ENCODE measurements around the gene CCT8L2. TPM values are rescaled to one million over a fixed set of nuclear protein-coding genes. Genes with fewer than 3 reads are reported as not detected.
"Not testable (repeated sequence)": the region's sequence is repeated elsewhere in the genome, so short reads cannot be mapped to it uniquely, and the experiment has no call there.

CCT8L2 gene, protein sequence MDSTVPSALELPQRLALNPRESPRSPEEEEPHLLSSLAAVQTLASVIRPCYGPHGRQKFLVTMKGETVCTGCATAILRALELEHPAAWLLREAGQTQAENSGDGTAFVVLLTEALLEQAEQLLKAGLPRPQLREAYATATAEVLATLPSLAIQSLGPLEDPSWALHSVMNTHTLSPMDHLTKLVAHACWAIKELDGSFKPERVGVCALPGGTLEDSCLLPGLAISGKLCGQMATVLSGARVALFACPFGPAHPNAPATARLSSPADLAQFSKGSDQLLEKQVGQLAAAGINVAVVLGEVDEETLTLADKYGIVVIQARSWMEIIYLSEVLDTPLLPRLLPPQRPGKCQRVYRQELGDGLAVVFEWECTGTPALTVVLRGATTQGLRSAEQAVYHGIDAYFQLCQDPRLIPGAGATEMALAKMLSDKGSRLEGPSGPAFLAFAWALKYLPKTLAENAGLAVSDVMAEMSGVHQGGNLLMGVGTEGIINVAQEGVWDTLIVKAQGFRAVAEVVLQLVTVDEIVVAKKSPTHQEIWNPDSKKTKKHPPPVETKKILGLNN
- not detected for total RNA-seq (ENCODE audit: unreplicated experiment)
- long read RNA-seq: 0 reads

DNA sequence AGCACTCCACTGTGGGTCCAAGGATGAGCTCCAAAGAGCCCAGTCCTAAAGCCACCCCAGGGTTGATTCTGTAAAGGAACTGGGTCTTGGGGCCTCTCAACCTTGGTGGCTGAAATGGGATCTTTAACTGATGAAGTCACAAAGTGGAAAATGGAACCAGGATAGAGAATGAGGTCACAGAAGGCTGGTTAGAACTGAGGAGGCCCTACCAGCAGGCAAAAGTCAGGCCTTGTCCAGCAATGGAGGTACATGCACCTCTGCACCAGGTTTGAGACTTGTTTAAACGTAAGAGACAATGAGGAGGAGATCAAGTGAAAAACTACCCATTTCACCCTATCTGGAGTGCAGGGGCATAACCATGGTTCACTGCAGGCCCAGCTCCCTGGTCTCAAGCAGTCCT is at the start of gene CCT8L2:
Gene CCT8L2 (minus strand): TSS at position 101 of the 400 bp plus-strand sequence. CDS start 260 bp downstream, outside the sequence.
- H3K4me1 Mint-ChIP-seq (ENCODE audit: low read depth, unreplicated experiment); H3K4me3 Mint-ChIP-seq (ENCODE audit: unreplicated experiment); H3K27me3 Mint-ChIP-seq (ENCODE audit: unreplicated experiment); H3K9me3 Mint-ChIP-seq (ENCODE audit: unreplicated experiment); H3K36me3 Mint-ChIP-seq (ENCODE audit: unreplicated experiment); H3K27ac Mint-ChIP-seq (ENCODE audit: unreplicated experiment); DNase-seq: not testable (repeated sequence)

DNA sequence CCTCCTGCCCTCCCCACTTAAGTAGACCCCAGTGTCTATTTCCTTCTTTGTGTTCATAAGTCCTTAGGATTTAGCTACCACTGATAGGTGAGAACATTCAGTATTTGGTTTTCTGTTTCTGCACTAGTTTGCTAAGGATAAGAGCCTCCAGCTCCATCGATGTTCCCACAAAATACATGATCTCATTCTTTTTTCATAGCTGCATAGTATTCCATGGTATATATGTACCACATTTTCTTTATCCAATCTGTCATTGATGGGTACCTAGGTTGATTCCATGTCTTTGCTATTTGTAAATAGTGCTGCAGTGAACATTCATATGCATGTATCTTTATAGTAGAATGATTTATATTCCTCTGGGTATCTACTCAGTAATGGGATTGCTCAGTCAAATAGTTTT is 42.8 kb upstream of the CCT8L2 start:
- not testable (repeated sequence) for H3K9me3 Mint-ChIP-seq (ENCODE audit: unreplicated experiment); DNase-seq; H3K27me3 Mint-ChIP-seq (ENCODE audit: unreplicated experiment); H3K27ac Mint-ChIP-seq (ENCODE audit: unreplicated experiment); H3K4me1 Mint-ChIP-seq (ENCODE audit: low read depth, unreplicated experiment); H3K4me3 Mint-ChIP-seq (ENCODE audit: unreplicated experiment)
- H3K36me3 Mint-ChIP-seq (ENCODE audit: unreplicated experiment): peaks cover 14% of the 10 kb centered on the region

DNA sequence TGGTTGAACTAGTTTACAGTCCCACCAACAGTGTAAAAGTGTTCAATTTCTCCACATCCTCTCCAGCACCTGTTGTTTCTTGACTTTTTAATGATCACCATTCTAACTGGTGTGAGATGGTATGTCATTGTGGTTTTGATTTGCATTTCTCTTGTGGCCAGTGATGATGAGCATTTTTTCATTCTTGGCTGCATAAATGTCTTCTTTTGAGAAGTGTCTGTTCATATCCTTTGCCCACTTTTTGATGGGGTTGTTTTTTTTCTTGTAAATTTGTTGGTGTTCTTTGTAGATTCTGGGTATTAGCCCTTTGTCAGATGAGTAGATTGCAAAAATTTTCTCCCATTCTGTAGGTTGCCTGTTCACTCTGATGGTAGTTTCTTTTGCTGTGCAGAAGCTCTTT is 41.5 kb upstream of the CCT8L2 start:
- not testable (repeated sequence) for H3K27ac Mint-ChIP-seq (ENCODE audit: unreplicated experiment); H3K27me3 Mint-ChIP-seq (ENCODE audit: unreplicated experiment); H3K36me3 Mint-ChIP-seq (ENCODE audit: unreplicated experiment); H3K9me3 Mint-ChIP-seq (ENCODE audit: unreplicated experiment); H3K4me1 Mint-ChIP-seq (ENCODE audit: low read depth, unreplicated experiment); DNase-seq; H3K4me3 Mint-ChIP-seq (ENCODE audit: unreplicated experiment)

DNA sequence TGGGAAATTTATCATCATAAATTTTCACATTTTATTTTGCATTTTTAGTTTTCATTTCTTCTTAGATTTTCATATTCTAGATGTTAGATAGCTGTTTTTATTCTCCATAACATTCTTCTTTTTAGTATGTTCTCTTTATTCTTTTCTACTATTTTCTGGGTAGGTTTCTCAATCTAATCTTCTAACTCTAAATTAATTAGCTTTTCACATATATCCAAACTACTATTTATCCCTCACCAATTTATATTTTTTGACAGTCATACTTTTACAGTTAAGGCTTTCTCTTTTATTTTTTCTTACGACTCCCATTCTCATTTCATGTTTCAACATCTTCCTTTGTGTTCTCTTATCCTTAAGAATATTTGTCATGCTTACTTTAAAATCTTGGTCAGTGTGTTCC is 35.9 kb upstream of the CCT8L2 start:
- not testable (repeated sequence) for H3K9me3 Mint-ChIP-seq (ENCODE audit: unreplicated experiment); H3K27ac Mint-ChIP-seq (ENCODE audit: unreplicated experiment); H3K36me3 Mint-ChIP-seq (ENCODE audit: unreplicated experiment); H3K4me1 Mint-ChIP-seq (ENCODE audit: low read depth, unreplicated experiment); DNase-seq; H3K4me3 Mint-ChIP-seq (ENCODE audit: unreplicated experiment); H3K27me3 Mint-ChIP-seq (ENCODE audit: unreplicated experiment)

DNA sequence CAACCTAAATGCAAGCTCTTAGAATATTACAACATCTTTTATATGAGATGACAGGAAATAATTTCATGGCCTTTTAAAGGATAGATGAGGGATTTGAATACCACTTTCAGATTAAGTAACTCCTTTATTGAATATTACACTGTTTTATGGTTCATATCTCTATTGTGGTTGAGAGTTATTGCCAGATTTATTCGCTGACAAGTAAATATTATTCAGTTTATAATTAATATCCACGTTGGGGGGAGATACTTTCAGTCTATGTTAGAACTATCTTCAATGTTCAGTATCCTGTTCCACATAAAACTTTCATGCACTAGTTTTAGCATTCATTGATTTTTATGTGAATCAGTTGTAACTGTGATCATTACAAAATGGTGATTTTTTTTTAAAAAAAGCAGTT is 32.4 kb upstream of the CCT8L2 start:
- H3K36me3 Mint-ChIP-seq (ENCODE audit: unreplicated experiment); H3K27me3 Mint-ChIP-seq (ENCODE audit: unreplicated experiment); H3K4me1 Mint-ChIP-seq (ENCODE audit: low read depth, unreplicated experiment); H3K9me3 Mint-ChIP-seq (ENCODE audit: unreplicated experiment); H3K27ac Mint-ChIP-seq (ENCODE audit: unreplicated experiment); DNase-seq; H3K4me3 Mint-ChIP-seq (ENCODE audit: unreplicated experiment): not testable (repeated sequence)

DNA sequence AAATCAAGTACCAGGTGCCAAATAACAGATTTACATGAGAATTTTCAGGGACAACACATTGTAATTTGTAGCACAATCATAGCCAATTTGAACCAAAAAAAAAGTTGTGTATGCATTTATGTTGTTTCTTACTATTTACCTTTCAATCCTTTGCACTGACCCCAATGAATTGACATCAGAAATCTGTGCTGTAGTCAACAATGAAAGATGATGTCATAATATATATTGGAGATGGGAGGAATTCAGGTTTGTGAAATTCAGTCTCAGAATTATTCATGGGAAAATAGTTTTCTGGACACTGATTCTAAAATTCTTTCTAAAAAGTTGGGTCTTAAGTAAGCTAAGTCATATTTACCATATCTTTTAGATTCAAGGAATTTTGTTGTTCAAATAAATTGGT is 31.0 kb upstream of the CCT8L2 start:
- not testable (repeated sequence) for H3K27ac Mint-ChIP-seq (ENCODE audit: unreplicated experiment); H3K9me3 Mint-ChIP-seq (ENCODE audit: unreplicated experiment); H3K4me3 Mint-ChIP-seq (ENCODE audit: unreplicated experiment); DNase-seq; H3K36me3 Mint-ChIP-seq (ENCODE audit: unreplicated experiment); H3K4me1 Mint-ChIP-seq (ENCODE audit: low read depth, unreplicated experiment); H3K27me3 Mint-ChIP-seq (ENCODE audit: unreplicated experiment)

DNA sequence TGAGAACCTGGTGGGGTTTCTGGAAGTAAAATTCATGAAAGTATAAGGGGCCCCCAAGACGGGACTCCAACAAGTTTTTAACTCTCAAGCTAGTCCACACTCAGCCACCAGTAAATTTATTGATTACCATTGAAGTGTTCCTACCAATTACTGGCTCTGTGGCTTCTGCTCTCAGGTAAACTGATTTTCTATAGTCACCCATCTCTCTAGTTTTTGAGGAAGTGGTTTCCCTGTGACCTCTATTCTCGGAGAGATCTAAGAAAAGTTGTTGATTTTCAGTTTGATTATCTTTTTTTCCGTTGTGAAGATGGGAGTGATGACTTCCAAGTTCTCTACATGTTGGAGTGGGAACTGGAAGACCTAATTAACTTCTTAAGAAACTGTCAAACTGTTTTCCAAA is 24.9 kb upstream of the CCT8L2 start:
- peaks cover 14% of the 10 kb centered on the region for H3K36me3 Mint-ChIP-seq (ENCODE audit: unreplicated experiment)
- H3K27me3 Mint-ChIP-seq (ENCODE audit: unreplicated experiment); H3K9me3 Mint-ChIP-seq (ENCODE audit: unreplicated experiment); H3K27ac Mint-ChIP-seq (ENCODE audit: unreplicated experiment); H3K4me1 Mint-ChIP-seq (ENCODE audit: low read depth, unreplicated experiment); DNase-seq; H3K4me3 Mint-ChIP-seq (ENCODE audit: unreplicated experiment): not testable (repeated sequence)

DNA sequence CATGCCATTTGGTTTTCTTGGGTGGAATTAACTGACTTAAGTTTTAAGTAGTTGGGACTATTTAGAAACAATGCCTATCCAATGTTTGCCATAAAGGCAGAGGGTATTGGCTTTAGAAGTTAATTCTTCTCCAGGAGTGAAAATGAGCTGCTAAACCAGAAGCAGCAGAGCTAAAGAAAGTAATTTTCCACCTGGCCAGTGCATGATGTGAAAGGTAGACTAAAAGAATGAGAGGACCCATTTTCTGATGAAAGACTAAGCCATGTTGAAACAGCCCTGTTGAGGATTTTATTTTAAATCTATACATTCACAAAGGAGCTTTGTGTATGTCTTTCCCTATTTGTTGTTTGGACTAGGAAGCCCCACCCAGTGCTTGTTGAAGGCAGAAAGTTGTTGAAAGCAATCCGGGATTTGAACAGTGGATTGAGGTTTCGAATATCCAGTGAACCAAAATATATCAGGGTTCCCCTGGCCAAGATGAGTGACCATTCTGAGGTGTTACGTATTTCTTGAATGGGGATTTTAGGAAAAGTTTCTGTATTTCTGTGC is 23.9 kb upstream of the CCT8L2 start:
- H3K27ac Mint-ChIP-seq (ENCODE audit: unreplicated experiment); H3K27me3 Mint-ChIP-seq (ENCODE audit: unreplicated experiment); DNase-seq; H3K4me1 Mint-ChIP-seq (ENCODE audit: low read depth, unreplicated experiment); H3K4me3 Mint-ChIP-seq (ENCODE audit: unreplicated experiment): not testable (repeated sequence)
- Mint-ChIP-seq H3K9me3 (ENCODE audit: unreplicated experiment) (peaks cover 14% of the 10 kb centered on the region), H3K36me3 (ENCODE audit: unreplicated experiment) (peaks cover 19% of the 10 kb centered on the region)

DNA sequence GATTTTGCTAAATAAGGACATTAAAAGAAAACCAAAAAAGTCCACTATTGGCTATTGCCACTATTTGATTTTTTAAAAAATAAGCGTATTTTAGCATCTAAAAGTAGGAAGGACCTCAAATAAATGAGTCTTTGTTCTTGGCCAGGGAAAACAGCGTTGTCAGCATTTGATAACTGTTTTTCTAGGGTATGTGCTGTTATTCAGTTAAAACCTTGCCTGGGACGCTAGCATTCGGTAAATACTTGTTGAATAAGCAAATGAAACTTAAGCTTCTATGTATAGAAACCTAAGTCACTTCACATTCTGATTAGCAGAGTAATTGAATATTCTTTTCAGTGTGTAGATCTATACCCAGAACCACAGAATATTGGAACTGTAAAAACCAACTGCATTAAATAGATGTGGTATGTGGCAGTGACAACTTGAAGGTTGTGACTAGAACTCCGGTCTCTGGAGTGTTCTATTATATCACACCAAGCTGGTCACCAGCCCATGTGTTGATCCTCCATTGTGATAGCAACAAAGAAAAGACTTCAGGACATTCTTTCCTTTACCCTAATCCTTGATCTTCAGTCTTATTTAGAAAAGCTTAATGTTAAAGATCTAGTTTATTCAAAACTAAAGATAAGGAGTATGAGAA is 23.1 kb upstream of the CCT8L2 start:
- H3K4me3 Mint-ChIP-seq (ENCODE audit: unreplicated experiment); H3K27ac Mint-ChIP-seq (ENCODE audit: unreplicated experiment); H3K27me3 Mint-ChIP-seq (ENCODE audit: unreplicated experiment); H3K4me1 Mint-ChIP-seq (ENCODE audit: low read depth, unreplicated experiment); DNase-seq: not testable (repeated sequence)
- Mint-ChIP-seq H3K36me3 (ENCODE audit: unreplicated experiment) (peaks cover 19% of the 10 kb centered on the region), H3K9me3 (ENCODE audit: unreplicated experiment) (peaks cover 14% of the 10 kb centered on the region)

All from glutamatergic neuron (in vitro differentiated cells).